H1 (cell line): ENCODE measurements around the gene MARVELD2.
"Not testable (repeated sequence)": the region's sequence is repeated elsewhere in the genome, so short reads cannot be mapped to it uniquely, and the experiment has no call there.

Source experiments
- ATF3 ChIP-seq: IDR thresholded peaks from 2 replicates; pipeline ENCODE4 v1.6.1; 2011; ENCODE audit warnings: low read depth, mild to moderate bottlenecking, low read length; ENCODE audit not compliant: insufficient read depth
- CHD2 ChIP-seq: IDR thresholded peaks from 2 replicates; pipeline ENCODE4 v1.6.1; 2012; ENCODE audit warnings: low read length, improper control_type of control experiment
- CTCF ChIP-seq, 3 experiments: IDR thresholded peaks; 1 replicate in 2 of 3; 2 replicates in 1 of 3; pipeline versions ENCODE4 v1.5.1 to v1.6.1; 2011; ENCODE audit warnings: low read length in 3 of 3, mild to moderate bottlenecking in 3 of 3, inconsistent platforms in 2 of 3, low read depth in 1 of 3, moderate library complexity in 1 of 3; ENCODE audit not compliant: insufficient read depth in 1 of 3; ENCODE audit errors: control extremely low read depth in 1 of 3
- EZH2 ChIP-seq: fragments of 200-600 bp; sonication (generic); IDR thresholded peaks from 2 replicates; pipeline ENCODE4 v1.7.1; 2012; ENCODE audit warnings: low read depth, mild to moderate bottlenecking, moderate library complexity, low read length, inconsistent platforms; ENCODE audit not compliant: severe bottlenecking
- GABPA ChIP-seq: IDR thresholded peaks from 2 replicates; pipeline ENCODE4 v1.6.1; 2011; ENCODE audit warnings: mild to moderate bottlenecking, low read length, moderate library complexity, borderline replicate concordance; ENCODE audit not compliant: insufficient read depth
- GTF2F1 ChIP-seq: IDR thresholded peaks from 2 replicates; pipeline ENCODE4 v1.6.1; 2012; ENCODE audit warnings: low read depth, low read length, improper control_type of control experiment, borderline replicate concordance

- TF ChIP-seq EZH2; CTCF (IDR thresholded peaks at IDR 0.05; ENCODE audit: control extremely low read depth in 1 of 3, insufficient read depth in 1 of 3, low read depth in 1 of 3, low read length in 3 of 3); GABPA; ATF3; CHD2; GTF2F1: not testable (repeated sequence)
Measured at GRCh38 chr5:69435276-69435884, 20.5 kb downstream of the MARVELD2 start.
